ENCODE data around the gene TSBP1.
"Not testable (repeated sequence)": the region's sequence is repeated elsewhere in the genome, so short reads cannot be mapped to it uniquely, and the experiment has no call there.

The TSBP1 gene

DNA sequence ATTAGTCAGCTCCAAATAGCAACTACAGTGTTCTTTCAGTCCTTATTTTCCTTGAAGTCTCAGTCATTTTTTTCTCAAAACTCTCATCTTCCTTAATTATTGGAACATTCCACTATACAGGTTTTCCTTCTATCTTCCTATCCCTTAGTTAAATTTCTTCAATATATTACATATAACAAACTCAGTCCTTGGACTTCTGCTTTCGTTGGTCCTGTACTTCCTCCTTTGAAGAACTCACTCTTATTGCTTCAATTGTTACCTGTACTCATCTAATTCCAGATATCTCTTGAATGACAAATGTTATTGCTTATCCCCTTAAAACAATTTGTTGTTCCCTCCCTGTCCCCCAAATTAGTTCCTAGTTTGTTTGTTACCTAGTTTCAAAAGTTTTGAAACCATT is 80.2 kb downstream of the TSBP1 start:
- Histone ChIP-seq H3K36me3 (ENCODE audit: insufficient read depth, low read length) (no peaks in the 10 kb centered on the region), H3K79me2 (ENCODE audit: insufficient read depth, low read length) (no peaks in the 10 kb centered on the region), H4K20me1 (ENCODE audit: insufficient read depth, low read length) (no peaks in the 10 kb centered on the region), H3K27ac (ENCODE audit: low read length) (no peak overlapping the region), H3K4me2 (ENCODE audit: insufficient read depth, low read length) (no peak overlapping the region), H3K4me3 (ENCODE audit: low read depth in 1 of 2, low read length in 2 of 2) (no peak overlapping the region), H2AFZ (ENCODE audit: low read depth, low read length) (no peak overlapping the region), H3K4me1 (ENCODE audit: insufficient read depth, low read length) (no peaks in the 10 kb centered on the region), H3K27me3 (ENCODE audit: insufficient read depth, low read length, poor library complexity) (peaks cover 31% of the 10 kb centered on the region), H3K9ac (ENCODE audit: low read depth, low read length) (no peak overlapping the region), H3K9me3 (ENCODE audit: insufficient read depth, low read length, severe bottlenecking) (no peaks in the 10 kb centered on the region)
- ATAC-seq (ENCODE audit: insufficient read depth, low read depth) (no peak), DNase-seq (no peak)
- TF ChIP-seq EZH2 (IDR thresholded peaks at IDR 0.05; ENCODE audit: borderline replicate concordance, low read depth, low read length, severe bottlenecking): no peak
- TF ChIP-seq, protein P1, sequence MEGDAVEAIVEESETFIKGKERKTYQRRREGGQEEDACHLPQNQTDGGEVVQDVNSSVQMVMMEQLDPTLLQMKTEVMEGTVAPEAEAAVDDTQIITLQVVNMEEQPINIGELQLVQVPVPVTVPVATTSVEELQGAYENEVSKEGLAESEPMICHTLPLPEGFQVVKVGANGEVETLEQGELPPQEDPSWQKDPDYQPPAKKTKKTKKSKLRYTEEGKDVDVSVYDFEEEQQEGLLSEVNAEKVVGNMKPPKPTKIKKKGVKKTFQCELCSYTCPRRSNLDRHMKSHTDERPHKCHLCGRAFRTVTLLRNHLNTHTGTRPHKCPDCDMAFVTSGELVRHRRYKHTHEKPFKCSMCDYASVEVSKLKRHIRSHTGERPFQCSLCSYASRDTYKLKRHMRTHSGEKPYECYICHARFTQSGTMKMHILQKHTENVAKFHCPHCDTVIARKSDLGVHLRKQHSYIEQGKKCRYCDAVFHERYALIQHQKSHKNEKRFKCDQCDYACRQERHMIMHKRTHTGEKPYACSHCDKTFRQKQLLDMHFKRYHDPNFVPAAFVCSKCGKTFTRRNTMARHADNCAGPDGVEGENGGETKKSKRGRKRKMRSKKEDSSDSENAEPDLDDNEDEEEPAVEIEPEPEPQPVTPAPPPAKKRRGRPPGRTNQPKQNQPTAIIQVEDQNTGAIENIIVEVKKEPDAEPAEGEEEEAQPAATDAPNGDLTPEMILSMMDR (IDR thresholded peaks at IDR 0.05; ENCODE audit: borderline replicate concordance, extremely low read depth, low read length, poor library complexity, severe bottlenecking): no peak

DNA sequence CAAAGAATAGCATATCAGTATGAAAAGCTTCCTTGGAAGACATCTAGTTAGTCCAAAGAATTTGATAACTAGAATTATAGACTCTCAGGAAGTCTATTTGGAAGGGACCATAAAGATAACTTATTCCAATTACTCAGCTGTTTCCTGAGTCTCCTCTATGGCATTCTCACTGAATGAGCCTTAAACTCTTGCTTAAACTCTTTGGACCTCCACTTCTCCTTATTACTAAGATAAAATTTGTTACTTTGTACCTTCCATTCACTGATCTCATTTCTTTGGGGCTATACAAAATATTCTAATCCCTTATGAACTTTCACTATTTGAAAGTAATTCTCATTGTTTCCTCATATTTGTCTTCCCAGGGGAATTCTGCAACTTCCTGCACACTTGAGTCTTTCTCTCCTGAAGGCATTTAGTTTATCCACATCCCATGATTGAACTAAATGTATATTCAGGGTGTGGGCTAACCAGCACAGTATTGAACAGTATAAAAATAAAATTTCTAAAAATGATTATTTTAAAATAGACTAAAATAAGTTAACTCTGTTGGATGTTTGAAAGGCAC is 80.7 kb downstream of the TSBP1 start:
- Histone ChIP-seq H3K4me1 (ENCODE audit: insufficient read depth, low read length) (no peaks in the 10 kb centered on the region), H3K36me3 (ENCODE audit: insufficient read depth, low read length) (no peaks in the 10 kb centered on the region), H2AFZ (ENCODE audit: low read depth, low read length) (no peak overlapping the region), H4K20me1 (ENCODE audit: insufficient read depth, low read length) (no peaks in the 10 kb centered on the region), H3K27ac (ENCODE audit: low read length) (no peak overlapping the region), H3K4me2 (ENCODE audit: insufficient read depth, low read length) (no peak overlapping the region), H3K27me3 (ENCODE audit: insufficient read depth, low read length, poor library complexity) (peaks cover 33% of the 10 kb centered on the region), H3K4me3 (ENCODE audit: low read depth in 1 of 2, low read length in 2 of 2) (no peak overlapping the region), H3K9ac (ENCODE audit: low read depth, low read length) (no peak overlapping the region), H3K9me3 (ENCODE audit: insufficient read depth, low read length, severe bottlenecking) (no peaks in the 10 kb centered on the region), H3K79me2 (ENCODE audit: insufficient read depth, low read length) (no peaks in the 10 kb centered on the region)
- no peak for DNase-seq
- TF ChIP-seq EZH2 (IDR thresholded peaks at IDR 0.05; ENCODE audit: borderline replicate concordance, low read depth, low read length, severe bottlenecking): no peak
- TF ChIP-seq, protein P1 (IDR thresholded peaks at IDR 0.05; ENCODE audit: borderline replicate concordance, extremely low read depth, low read length, poor library complexity, severe bottlenecking): no peak
- no peak for ATAC-seq (ENCODE audit: insufficient read depth, low read depth)

DNA sequence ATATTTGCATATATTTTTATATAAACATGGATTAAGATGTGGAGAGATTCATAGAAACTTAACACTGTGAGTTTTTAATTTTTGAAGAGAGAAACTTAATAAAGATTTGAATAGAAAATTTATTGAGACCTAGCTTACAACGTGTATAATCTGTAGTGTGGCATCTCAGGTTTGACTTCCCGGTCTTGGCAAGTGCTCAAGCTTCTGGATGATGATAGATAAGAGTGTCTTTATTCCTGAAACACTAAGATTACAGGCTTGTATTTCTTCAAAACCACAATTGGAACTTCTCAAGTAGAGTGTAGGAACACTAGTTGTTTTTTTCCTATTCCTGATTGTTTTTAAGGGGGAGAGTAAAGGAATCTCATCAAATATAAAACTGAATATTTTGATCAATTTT is 83.3 kb downstream of the TSBP1 start:
- no peaks in the 10 kb centered on the region for H3K9me3 ChIP-seq (ENCODE audit: insufficient read depth, low read length, severe bottlenecking)
- H3K9ac ChIP-seq (ENCODE audit: low read depth, low read length): no peak overlapping the region
- H3K27ac ChIP-seq (ENCODE audit: low read length): no peak overlapping the region
- no peak for DNase-seq
- H3K4me2 ChIP-seq (ENCODE audit: insufficient read depth, low read length): no peak overlapping the region
- no peak for ATAC-seq (ENCODE audit: insufficient read depth, low read depth)
- no peak overlapping the region for H3K4me3 ChIP-seq (ENCODE audit: low read depth in 1 of 2, low read length in 2 of 2)
- no peak for TF ChIP-seq EZH2 (IDR thresholded peaks at IDR 0.05; ENCODE audit: borderline replicate concordance, low read depth, low read length, severe bottlenecking)
- TF ChIP-seq, protein P1 (IDR thresholded peaks at IDR 0.05; ENCODE audit: borderline replicate concordance, extremely low read depth, low read length, poor library complexity, severe bottlenecking): no peak
- H4K20me1 ChIP-seq (ENCODE audit: insufficient read depth, low read length): no peaks in the 10 kb centered on the region
- H2AFZ ChIP-seq (ENCODE audit: low read depth, low read length): no peak overlapping the region
- peaks cover 34% of the 10 kb centered on the region for H3K27me3 ChIP-seq (ENCODE audit: insufficient read depth, low read length, poor library complexity)
- no peaks in the 10 kb centered on the region for H3K36me3 ChIP-seq (ENCODE audit: insufficient read depth, low read length)
- no peaks in the 10 kb centered on the region for H3K4me1 ChIP-seq (ENCODE audit: insufficient read depth, low read length)
- H3K79me2 ChIP-seq (ENCODE audit: insufficient read depth, low read length): no peaks in the 10 kb centered on the region

DNA sequence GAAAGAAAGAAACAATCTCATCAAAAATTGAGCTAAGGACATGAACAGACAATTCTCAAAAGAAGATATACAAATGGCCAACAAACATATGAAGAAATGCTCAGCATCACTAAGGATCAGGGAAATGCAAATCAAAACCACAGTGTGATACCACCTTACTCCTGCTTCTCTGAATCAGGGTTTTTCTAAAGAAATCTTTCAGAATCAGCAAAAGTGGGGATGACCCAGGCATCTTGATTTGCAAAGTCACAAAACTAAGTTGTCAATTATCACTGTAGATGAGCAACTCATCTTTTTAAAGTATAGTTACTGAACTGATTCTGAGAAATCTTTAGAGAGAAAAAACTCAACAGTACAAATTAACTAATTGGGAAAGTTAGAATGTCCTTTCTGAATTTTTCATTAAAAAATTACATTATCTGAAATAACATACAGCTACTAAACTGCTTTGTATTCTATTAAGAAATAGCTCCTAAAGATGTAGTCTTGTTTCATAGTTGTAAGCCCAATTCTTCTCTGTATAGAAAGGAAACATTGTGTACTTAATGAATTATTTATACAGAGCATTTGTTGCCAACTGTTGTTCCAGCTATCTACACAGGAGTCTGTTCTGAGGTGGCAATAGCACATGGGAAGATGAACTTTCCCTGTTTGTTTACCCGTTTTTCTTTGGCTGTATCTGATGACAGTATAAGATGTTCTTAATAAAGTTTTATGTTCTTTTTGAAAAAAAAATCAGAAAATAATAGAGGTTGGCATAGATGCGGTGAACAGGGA is 97.7 kb downstream of the TSBP1 start:
- H3K36me3 ChIP-seq (ENCODE audit: insufficient read depth, low read length); H3K27me3 ChIP-seq (ENCODE audit: insufficient read depth, low read length, poor library complexity); H3K4me2 ChIP-seq (ENCODE audit: insufficient read depth, low read length); H3K9me3 ChIP-seq (ENCODE audit: insufficient read depth, low read length, severe bottlenecking); H4K20me1 ChIP-seq (ENCODE audit: insufficient read depth, low read length); H3K79me2 ChIP-seq (ENCODE audit: insufficient read depth, low read length); H3K4me3 ChIP-seq (ENCODE audit: low read depth in 1 of 2, low read length in 2 of 2); H2AFZ ChIP-seq (ENCODE audit: low read depth, low read length); DNase-seq; H3K4me1 ChIP-seq (ENCODE audit: insufficient read depth, low read length); H3K27ac ChIP-seq (ENCODE audit: low read length); H3K9ac ChIP-seq (ENCODE audit: low read depth, low read length); ATAC-seq (ENCODE audit: insufficient read depth, low read depth): not testable (repeated sequence)
